SW 1271 (cell line): ENCODE results near the gene GPN3.
A peak's percentile ranks its signal among the peaks of the same experiment; 100 is the strongest.
"Not testable (repeated sequence)": the region's sequence is repeated elsewhere in the genome, so short reads cannot be mapped to it uniquely, and the experiment has no call there.

Source experiments
- DNase-seq, 2 experiments: peaks; one replicate each; lab custom pipeline; 2025; lab: John Stamatoyannopoulos, UW

The GPN3 gene

DNA sequence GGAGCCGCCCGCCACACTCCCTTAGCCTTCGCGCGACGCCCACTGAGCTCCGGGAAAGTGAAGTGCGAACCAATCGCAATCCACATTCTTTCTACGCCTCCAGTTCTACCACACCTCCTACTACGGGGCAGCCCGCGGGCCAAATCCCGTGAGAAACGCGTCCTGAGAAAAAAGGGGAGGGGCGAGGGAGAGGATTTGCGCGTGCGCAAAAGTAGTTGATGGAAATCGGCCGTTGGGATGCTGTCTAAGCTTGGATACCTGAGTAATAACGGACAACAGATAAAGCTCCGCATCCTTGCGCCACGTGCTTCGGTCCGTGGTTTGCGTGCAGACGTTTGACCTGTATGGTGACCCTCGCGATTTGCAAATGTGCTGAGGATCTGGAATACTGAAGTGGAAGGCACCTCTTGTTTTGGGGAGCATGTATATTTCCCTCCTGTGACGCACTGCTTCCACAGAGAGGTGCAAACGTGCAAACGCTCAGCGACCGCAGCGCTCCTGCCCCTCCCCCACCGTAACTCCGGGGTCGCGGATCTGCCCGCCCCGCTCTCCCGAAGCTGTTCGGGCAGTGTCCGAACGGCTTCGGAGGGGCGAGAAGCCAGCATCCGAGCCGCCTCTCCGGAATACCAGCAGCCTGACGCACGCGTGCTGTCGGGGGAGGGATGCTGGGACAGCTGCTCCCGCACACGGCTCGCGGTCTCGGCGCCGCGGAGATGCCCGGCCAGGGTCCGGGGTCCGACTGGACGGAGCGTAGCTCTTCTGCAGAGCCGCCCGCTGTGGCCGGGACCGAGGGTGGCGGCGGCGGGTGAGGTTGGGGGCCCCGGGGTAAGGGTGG is at the start of gene GPN3, which contains the start of gene FAM216A:
GPN3 (minus strand) TSS at position 44 of the 835 bp plus-strand sequence. CDS start 54 bp downstream, outside the sequence.
FAM216A (plus strand) TSS at position 632 of the 835 bp plus-strand sequence; CDS start at position 663, 31 bp downstream.
- peak; percentile 96 to 98 for DNase-seq

GRCh38 chr12:110516995-110517394 is 48.9 kb upstream of the GPN3 start:
- no peak for DNase-seq

DNA sequence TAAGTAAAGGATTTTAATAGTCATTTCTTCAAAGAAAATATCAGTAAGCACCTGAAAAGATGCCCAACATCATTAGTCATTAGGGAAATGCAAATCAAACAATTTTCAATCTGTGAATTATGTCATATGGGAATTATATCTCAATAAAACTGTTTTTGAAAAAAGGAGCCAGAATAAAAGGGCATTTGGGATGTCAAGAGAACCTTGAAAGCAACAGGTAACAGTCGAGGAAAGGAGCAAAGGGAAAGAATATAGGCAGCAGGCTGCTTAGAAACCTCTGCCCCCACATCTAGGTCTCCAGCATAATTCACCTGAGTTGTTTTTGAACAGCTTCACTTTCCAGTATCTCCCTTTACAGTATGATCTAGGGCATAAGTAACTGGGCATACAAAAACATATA is 46.3 kb upstream of the GPN3 start:
- no peak for DNase-seq

GRCh38 chr12:110513842-110514241 is 45.8 kb upstream of the GPN3 start:
- DNase-seq, result no peak

DNA sequence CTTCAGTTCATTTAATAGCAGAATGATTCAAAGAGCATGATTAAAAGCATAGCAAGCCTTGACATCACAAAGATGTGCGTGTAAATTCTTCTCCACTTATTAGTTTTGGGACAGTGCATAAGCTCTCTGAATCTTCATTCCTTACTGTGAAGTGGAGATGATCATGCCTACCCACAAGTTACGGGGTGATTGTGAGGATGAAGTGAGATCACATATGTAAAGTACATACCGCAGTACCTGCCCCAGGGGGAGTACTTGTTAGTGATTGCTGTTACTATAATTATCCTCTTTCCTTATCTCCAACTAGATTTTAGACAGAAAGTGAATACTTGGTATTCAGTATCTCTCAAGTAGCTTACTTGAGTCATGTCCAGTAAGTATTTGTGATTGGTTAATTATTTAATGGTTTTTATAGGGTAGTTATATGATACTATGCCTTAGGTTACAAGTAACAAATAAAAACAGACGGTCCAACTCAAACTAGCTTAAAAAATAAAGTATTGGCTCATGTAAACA is 40.1 kb upstream of the GPN3 start:
- no peak for DNase-seq

GRCh38 chr12:110505332-110505731 is 37.3 kb upstream of the GPN3 start:
- no peak for DNase-seq

GRCh38 chr12:110503432-110503831 is 35.4 kb upstream of the GPN3 start:
- DNase-seq, result no peak

DNA sequence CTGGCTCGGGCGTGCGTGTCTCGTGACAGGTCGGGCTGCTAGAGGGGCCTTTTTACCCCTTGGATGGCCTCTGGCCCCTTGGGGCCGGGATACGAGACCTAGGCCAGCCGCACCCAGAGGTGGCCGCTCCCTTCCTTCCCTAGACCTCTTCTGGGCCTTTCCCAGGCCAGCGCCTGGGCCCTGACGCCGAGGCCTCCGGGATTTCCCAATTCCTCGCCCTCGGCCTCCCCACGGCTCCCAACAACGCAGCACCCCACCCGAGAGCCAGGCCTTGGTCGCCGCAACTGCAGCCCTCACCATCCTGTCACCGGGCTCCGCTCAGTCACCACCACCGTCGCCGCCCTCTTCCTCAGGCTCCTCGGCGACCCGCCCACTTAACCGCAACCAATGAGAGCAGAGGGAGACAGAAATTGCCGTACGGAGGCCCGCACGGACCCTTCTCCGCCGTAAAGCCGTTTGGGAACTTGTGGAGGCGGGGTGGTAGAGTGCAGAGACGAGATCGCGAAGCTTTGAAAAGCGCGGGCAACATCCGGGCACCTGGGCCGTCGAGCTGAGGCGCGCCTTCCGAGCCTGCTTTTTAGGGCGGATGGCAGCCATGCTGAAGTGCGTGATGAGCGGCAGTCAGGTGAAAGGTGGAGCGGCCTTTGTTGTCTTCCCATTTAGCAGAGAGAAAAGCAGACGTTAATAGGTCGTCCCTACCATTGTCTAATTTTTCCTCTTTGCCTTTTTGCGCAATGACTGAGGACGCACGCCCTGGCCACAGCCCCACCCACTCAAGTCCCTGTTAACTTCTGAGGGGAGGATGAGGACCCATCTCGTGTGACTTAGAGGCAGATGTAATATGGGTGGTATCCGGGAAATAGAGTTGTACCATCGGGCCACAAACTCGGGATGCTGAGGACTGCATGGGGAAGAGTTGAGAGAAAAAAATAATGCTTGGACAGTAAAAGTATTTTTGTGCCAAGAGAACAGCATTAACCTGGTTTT is 34.0 kb upstream of the GPN3 start, which contains the start of the genes RAD9B and VPS29:
RAD9B (plus strand) TSS at position 580 of the 987 bp plus-strand sequence; CDS start at position 587, 7 bp downstream.
VPS29 (minus strand) TSS at position 360 of the 987 bp plus-strand sequence; CDS start at position 300, 60 bp downstream.
- peak; percentile 95 to 98 for DNase-seq

- DNase-seq, result peak; percentile 67 to 73
Measured at GRCh38 chr12:110501399-110501751, 33.3 kb upstream of the GPN3 start.

GRCh38 chr12:110498984-110499706 is 31.1 kb upstream of the GPN3 start:
- DNase-seq, result peak in 1 of 2 experiments; percentile 54

- DNase-seq, result no peak
Measured at GRCh38 chr12:110475426-110475825, 7.4 kb upstream of the GPN3 start.

GRCh38 chr12:110467847-110468213 is 227 bp downstream of the GPN3 start:
- DNase-seq, result no peak

GRCh38 chr12:110466791-110467190 is 1.3 kb downstream of the GPN3 start:
- no peak for DNase-seq

DNA sequence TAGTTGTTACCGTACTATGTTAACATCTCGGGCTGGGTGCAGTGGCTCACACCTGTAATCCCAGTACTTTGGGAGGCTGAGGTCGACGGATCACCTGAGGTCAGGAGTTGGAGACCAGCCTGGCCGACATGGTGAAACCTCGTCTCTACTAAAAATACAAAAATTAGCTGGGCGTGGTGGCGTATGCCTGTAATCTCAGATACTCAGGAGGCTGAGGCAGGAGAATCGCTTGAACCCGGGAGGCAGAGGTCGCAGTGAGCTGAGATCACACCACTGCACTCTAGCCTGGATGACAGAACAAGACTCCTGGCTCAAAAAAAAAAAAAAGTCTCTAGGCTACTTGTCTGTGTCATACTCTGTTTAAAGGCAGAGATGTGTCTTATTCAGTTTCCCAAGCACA is 2.3 kb downstream of the GPN3 start:
- not testable (repeated sequence) for DNase-seq

DNA sequence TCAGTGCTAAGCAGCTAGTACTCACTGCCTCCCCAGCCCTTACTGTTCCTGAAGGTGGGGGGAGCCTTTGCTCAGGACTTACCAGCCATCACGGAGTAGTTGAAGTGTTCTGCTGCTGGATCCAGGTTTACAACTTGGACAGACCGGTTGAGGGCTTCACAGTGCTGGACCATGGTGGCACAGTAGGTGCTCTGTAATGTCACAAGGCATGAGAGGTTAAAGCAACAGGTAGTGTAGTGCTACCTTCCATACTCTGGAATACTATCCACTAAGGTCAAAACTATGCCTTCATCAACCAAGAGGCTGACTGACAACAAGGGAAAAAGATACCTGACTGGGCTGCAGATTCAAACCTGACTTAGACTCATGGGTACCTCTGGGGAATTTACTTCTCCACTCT is 3.0 kb downstream of the GPN3 start:
- no peak for DNase-seq

- not testable (repeated sequence) for DNase-seq
Measured at GRCh38 chr12:110461189-110461588, 6.9 kb downstream of the GPN3 start.

- no peak for DNase-seq
Measured at GRCh38 chr12:110458756-110459155, 9.3 kb downstream of the GPN3 start.

DNA sequence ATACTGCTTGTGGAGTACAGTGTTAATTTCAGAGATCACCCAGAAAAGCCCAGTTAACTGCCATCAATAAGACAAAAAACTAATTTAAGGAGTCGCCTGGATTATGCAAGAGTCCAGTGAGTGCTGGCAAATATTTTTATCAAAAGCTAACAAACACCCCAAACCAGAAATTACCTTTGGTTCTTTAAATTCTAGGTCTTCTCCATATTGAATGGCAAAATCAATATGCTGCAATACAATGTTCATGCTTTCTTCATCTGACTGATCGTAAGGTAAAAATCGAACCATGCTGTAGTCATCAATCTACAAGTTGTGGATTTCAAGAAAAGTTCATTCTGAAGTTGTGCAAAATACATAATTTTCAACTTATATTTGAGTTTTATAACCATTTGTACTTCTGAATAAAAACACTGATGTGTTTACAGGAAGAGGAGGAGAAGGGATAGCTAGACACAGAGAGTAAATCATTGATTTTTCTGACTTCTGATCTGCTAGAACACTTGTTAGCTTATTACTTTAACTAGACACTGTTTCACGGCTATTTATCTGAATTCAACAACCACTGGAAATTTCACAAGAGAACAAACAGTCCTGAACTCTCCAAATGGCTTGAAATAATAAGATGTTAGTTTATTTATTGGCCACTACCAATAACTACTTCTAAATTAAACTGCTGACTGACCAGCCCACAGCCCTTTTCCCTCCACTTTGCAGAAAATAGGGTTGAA is 14.3 kb downstream of the GPN3 start:
- DNase-seq, result no peak

- DNase-seq, result no peak
Measured at GRCh38 chr12:110451263-110451662, 16.8 kb downstream of the GPN3 start.

DNA sequence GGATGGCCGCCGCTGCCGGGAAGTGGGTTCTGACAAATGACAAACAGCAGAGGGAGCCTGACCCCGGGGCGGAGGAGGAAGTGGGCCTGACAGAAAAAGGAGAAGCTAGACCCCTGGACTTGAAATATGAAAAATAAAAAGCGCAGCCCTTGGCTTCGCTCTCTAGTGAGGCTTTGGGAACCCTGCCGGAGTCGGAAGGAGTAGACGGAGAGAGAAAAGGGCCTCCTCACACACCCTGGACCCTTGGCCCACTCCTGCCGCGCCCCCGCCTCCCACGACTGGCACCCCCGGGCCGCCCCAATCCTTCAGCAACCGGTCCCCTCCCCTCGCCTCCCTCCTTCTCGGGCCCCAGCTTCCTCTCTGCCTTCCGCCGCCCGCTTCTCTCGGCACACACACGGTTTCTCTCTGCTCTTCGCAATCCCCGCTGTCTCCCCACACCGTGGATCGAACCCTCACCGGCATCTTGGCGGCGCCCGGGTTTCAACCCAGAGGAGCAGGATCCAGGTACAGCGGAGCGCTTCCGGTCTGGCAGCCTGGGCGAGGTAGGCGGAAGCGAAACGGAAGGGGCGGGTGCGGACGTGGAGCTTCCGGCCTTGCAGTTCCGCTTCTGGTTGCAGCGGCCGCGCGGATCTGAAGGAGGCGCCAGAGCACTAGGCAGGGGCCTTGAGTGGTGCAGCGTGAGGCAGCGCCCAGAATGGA is 18.1 kb downstream of the GPN3 start, which contains the start of gene ARPC3:
ARPC3 (minus strand) TSS at position 539 of the 699 bp plus-strand sequence; CDS start at position 462, 77 bp downstream.
- peak; percentile 81 to 93 for DNase-seq
